DMS 273 (cell line): ENCODE results near the gene COL15A1.
"Not testable (repeated sequence)": the region's sequence is repeated elsewhere in the genome, so short reads cannot be mapped to it uniquely, and the experiment has no call there.

Experiments used
- DNase-seq: peaks from one replicate; lab custom pipeline; 2025; ENCODE audit not compliant: unreplicated experiment; lab: John Stamatoyannopoulos, UW

COL15A1 gene

GRCh38 chr9:99010393-99010792, 66.7 kb downstream of the COL15A1 start:
- not testable (repeated sequence) for DNase-seq

GRCh38 chr9:99011161-99011709, 67.5 kb downstream of the COL15A1 start:
- DNase-seq = peak; percentile 59

DNA sequence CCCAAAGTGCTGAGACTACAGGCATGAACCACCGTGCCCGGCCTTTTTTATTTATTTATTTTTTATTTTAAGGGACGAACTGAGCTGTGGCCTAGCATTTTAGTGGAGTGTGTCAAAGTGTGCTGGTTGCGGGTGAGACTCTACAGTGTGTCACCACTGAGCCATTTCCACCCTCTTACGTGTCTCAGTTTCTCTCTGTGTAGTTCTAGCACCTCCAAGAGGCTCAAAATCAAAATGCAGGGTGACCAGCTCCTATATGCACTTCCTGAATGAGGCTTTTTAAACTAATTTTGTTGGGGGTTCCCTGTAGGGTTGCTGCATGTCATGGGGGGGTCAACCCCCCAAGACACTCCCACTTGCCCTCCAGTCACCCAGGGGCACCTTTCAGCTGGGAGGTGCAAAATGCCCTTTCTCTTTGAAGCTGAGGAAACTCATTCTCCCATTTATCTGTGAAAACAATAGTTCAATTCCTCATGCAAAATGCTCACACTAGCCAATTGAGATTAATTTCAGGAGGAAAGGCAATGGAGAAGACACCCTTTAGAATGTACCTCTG, 69.3 kb downstream of the COL15A1 start:
- no peak for DNase-seq

DNA sequence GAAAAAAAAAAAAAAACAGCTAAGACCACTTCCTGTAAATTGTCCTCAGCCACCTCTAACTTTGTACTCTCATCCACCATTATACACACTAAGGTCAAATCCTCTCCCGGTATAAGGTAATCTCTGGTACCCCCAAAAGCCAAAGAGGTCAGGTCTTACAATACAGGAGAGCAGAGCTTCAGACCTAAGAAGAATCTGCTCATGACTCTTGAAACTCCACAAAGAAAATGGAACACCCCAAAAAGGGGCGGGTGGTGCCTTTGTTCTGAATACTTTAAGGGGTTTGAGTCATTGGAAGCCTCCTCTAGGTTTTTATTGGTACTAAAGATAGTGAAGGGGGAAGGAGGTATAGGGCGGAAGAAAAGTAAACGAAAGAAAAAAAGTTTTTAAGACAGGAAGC, 69.8 kb downstream of the COL15A1 start:
- no peak for DNase-seq

- no peak for DNase-seq
Observed at GRCh38 chr9:99015448-99015847, 71.7 kb downstream of the COL15A1 start.

DNA sequence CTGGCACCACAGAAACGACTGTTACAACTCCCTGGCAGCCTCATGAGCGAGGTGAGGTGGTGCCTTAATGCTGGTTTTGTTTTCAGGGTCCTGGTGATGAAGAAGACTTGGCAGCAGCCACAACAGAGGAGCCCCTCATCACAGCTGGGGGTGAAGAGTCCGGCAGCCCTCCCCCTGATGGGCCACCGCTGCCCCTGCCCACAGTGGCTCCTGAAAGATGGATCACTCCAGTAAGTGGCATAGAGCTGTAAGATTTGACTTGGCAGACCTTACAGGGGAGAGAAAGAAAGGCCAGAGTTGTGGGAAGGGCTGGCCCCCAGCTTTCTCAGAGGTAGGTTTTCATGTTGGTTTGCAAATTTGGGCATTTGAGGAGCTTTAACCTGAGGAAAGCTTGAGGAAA, 72.2 kb downstream of the COL15A1 start:
- DNase-seq = no peak

DNA sequence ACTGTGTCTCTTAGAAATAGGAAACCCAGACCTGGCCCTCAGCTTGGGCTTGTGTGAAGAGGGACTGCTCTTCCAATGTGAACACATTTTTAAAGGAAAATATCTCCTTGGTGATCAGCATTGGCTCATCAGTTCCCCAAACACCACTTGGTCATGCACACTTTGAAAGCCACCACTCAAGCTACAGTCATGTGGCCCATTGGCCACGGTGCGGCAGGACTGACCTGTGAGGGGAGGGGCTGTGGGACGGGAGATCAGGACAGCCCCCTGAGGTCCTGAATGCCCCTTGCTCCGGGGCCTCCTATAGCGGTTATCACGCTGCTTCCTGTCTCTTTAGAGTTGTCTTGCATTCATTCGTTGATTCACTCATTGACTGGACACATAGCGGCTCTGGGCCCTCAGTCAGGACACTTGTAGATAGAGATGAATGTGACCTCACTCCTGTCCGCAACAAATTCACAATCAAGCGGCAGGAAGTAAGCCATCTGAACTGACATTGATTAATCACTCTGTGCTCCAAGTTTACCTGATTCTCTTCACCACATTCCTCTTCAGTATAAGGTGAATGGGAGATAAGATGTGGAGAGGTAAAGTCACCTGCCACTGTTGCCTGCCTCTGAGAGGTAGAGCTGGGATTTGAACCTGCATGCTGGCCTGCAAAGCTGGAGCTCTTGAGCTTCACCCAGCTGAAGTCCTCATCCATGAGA, 73.1 kb downstream of the COL15A1 start:
- no peak for DNase-seq

DNA sequence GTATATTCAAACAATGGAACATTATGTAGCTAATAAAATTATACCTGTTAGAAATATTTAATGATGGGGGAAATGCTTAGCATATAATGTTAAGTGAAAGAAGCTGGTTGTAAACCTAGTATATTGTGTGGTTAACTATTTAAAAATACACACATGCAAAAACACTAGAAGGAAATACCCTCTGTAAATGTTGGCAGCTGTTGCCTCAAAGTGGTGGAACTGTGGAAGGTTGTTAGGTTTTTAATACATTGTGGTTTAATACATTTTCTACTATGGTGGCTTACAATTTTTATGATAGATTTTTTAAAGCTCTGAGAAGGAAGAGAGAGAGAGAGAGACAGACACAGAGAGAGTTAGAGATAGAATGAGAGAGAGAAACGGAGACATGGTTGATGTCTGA, 74.9 kb downstream of the COL15A1 start:
- DNase-seq = no peak

DNA sequence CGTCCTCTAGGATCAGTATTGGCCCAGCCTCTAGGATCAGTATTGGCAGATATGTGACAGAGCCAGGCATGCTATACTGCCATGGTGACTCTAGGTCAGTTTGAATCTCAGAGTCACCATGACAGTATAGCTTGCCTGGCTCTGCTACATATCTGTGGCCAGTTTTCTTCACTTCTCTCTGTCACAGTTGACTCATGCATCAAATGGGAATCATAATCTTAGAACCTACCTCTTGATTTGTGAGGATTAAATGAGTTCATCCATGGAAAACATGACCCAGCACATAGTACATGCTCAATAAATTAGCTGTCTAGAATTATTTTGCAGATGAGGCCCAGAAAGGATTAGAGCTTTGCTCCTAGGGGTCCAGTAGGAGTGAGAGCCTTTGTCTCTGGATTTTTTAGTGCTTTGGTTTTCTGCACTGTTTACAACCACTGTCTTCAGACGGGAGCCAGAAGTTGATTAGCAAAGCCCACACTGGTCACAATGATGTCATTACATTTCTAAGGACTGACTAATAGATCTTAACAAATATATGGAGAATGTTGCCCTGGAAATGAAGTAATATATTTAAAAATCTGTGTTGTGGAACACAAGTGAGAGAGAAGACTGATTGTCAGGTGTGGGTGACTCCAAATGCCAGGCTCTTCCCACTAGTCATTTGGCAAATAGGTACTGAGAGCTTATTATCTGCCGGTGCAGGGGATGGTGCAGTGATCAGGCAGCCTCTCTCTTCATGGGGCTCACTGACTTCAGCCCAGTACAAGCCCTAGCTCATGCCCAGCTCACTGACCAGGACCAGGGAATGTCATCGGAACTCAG, 76.0 kb downstream of the COL15A1 start:
- no peak for DNase-seq

GRCh38 chr9:99020786-99021436, 77.2 kb downstream of the COL15A1 start:
- no peak for DNase-seq

DNA sequence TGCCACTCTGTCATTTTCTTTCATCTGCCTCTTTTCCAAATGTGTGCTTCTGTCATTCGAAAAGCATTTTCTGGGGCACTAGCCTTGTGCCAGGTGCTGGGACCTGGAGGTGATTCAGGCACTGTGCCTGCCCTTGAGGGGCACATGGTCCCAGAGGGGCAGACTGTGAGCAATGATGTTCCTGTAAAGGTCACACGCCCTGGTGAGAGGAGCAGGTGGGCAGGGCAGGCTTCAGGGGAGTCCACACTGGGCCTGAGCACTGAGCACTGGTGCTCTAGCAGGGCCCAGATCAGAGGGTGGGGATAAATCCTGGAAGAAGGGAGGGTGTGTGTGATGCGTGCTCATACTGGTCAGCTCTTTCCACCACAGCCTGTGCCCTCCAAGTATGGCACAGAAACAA, 77.8 kb downstream of the COL15A1 start:
- DNase-seq = no peak

DNA sequence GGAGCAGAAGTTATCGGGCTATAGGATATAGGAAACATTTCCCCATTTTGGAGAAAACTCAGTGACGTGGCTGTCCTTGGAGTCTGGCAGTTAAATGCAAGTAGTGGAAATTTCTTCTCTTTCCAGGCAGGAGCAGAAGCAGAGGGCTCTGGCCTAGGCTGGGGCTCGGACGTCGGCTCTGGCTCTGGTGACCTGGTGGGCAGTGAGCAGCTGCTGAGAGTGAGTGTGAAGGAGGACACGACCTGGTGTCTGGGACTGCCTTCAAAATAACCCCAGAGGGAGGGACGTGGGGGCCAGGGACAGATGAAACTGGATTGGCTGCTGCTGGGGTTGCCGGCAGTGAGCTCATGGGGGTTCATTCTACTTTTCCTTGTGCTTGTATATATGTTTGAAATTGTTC, 79.5 kb downstream of the COL15A1 start:
- DNase-seq = no peak

DNA sequence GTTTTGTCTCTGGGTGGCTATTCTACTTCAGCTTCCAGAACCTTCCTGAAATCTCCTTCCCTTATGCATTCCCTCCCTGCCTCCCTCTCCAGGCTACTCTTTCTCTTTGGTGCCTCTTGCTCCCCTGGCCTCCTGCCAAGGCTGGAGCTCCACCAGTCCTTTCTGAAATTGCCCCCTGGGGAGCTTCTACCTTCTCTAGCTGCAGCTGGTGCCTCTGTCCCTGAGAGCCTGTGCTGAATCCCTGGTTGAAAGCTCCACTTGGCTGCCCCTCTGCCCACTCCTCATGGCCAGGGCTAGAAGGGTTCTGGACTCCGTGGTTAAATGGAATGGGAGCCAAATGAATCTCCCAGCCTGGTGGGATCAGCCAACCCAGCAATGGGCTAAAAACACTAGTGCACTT, 80.1 kb downstream of the COL15A1 start:
- peak; percentile 91 for DNase-seq

- no peak for DNase-seq
Observed at GRCh38 chr9:99024959-99025358, 81.3 kb downstream of the COL15A1 start.

DNA sequence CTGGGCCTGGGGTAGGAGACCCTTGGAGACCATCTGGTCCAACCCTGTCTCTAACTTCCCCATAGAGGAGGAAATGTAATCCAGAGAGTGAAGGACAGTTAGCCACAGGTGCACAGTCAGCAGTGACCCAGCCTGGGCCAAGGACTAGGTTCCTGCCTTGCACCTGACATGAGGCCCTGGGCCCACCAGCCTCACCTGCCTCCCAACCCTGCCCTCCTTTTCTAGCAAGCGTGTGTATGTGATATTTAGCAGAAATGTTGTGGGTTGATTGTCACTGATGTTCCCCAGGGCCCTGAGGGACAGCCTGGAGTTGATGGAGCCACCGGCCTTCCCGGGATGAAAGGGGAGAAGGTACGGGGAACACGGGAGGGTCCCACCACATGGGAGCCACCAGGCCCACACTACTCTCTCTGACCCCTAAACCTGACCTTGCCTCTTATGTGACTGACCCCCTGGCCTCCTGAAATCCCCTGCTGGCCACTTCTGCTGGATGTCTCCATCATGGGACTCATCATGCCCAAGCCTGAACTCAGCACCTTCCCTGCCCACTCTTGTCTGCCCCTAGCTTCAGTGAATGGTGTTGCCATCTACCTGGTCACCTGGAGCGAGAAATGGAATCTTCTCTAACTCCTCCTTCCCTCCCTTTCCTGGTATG, 82.0 kb downstream of the COL15A1 start:
- DNase-seq = no peak

- no peak for DNase-seq
Observed at GRCh38 chr9:99026271-99026955, 82.7 kb downstream of the COL15A1 start.

- DNase-seq = no peak
Observed at GRCh38 chr9:99026956-99027298, 83.2 kb downstream of the COL15A1 start.

DNA sequence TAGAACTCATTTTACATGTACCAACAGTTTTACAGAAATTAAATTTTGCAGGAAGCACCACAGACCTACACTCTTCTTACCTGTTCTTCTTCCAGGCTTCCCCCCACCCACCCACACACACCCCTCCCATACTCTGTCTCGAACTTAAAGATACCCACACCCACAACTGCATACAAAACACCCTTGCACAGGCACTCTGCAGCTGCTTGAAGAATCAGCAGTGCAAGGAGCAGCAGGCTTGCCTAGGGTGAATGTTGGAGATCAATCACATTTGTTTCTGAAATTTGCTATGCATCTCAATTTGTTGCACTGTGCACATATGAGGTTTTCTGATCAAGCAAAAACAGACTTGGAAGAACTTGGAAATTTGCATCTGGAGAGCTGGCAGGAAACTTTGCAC, 83.7 kb downstream of the COL15A1 start:
- no peak for DNase-seq

- DNase-seq = no peak
Observed at GRCh38 chr9:99029083-99029645, 85.5 kb downstream of the COL15A1 start.

GRCh38 chr9:99030092-99030511, 86.4 kb downstream of the COL15A1 start:
- DNase-seq = no peak
